Glomerular visceral epithelial cell (primary cell): Measurements from ENCODE around the gene NRROS.

Experiments
- DNase-seq: peaks from one replicate; pipeline ENCODE4 v3.0.0-alpha.2; 2016; ENCODE audit errors: extremely low spot score

The NRROS gene

DNA sequence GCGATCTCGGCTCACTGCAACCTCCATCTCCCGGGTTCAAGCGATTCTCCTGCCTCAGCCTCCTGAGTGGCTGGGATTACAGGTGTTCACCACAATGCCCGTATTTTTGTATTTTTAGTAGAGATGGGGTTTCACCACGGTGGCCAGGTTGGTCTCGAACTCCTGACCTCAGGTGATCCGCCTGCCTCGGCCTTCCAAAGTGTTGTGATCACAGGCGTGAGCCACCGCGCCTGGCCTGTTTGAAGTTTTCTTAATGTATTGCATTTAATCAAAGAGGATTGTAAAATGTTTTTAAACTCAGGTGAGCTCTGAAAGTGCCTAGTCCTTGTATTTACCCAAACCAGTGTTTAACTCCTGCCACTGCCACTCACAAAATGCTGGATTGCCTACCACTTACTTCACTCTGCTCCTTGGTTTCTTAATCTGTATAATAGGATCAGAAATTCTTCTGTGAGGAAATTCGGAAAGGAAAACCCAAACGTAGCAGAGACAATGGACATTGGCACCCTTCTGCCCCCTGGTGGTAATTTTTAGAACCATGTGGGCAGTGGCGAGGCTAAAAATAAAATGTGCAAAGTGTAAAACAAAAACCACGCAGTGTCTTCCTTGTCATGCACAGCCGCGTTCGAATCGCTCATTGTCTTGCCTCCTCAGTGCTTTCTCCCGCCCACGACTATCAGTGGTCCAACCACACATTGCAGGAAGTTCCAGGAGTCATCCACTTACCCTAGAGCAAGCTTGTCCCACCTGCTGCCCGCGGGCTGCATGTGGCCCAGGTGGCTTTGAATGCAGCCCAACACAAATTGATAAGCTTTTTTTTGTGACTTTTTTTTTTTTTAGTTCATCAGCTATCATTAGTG lies 45.3 kb downstream of the NRROS start:
- peak; percentile 64 for DNase-seq

DNA sequence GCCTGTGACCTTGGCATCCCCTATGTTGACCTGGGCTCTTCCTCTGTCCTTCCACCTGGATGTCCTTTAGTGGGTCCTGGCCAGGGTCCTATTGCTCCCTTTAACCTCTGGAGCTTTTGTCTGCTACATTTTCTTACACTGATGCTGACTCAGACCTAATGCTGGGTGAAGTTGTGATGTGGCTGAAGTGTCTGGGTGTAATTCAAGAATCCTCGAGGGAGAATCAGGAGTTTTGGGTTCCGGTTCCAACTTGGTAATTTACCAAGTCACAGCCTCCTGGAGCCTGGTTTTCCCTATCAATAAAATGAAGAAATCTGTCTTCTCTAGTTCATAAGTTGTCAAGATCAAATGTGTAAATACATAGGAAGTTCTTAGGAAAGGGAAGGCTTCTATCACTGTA lies 46.9 kb downstream of the NRROS start:
- no peak for DNase-seq

DNA sequence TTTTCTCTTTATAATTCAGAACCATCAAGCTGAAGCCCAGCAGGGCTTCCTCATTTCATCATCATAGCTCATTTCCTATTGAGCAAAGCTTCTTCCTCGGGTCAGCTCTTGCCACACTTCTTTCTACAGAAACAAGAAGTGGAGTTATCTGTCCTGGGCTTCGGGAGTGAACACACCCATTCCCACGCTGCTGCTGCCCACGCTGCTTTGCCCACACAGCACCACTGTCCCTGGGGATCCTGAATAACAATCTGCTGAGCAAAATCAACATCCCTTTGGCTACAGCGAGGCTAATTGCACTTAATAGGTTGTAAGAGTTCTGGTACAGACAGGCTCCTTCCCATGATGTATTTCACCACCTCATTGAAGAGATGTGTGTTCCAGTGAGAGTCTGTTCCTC lies 48.9 kb downstream of the NRROS start:
- DNase-seq = no peak

DNA sequence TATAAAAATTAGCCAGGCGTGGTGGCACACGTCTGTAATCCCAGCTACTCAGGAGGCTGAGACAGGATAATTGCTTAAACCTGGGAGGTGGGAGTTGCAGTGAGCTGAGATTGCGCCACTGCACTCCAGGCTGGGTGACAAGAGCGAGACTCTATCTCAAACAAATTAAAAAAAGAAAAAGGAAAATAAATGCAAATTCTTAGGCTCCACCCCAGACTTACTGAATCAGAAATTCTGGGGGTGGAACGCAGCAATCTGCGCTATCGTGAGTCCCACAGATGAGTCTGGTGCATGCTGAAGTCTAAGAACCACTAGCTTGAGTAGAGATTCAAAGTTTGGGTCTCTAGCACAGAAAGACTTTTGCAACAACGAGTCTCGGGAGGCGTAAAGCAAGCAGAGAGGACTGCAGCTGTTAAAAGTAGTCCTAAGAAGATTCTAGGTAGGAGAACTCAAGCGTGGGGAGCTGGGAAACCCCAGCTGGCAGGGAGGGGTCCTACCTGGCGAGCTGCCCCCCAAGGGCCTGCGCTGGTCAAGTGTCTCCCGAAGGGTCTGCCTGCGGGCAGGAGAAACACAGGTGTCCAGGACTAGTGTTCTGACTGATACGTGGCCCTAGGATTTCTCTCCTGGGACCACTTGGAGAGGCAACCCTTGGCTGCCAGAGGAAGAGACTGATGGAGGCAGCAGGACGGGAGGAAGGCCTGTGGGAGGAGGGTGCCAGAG lies 50.6 kb downstream of the NRROS start:
- DNase-seq = no peak

DNA sequence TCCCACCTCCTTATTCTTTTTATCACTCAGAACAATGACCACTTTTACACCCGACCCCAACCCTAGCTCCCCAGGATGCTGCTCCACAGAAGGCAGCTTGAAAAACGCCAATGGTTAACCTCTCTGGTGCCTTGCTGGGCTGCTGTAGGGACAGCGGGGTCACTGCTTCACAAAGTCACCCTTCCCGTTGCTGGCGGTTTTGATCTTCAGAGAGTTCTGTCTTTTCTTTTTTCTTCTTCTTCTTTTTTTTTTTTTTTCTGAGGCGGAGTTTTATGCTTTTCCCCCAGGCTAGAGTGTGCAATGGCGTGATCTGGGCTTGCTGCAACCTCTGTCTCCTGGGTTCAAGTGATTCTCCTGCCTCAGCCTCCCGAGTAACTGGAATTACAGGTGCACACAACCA lies 51.9 kb downstream of the NRROS start:
- DNase-seq = no peak

DNA sequence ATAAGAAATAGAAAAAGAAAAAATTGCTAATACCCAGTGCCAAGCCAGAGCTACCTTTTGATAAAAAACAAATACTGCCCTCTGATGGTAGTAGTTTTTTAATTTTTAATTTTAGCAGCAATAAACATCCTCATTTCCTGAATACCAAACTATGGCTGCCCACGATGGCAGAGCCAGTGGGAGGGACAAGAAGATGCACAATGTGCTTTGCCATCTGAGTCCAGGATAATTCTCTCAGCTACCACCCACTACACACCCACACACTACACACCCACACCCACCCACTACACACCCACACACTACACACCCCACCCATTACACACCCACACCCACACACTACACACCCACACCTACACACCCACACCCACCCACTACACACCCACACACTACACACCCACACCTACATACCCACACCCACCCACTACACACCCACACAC lies 54.7 kb downstream of the NRROS start:
- DNase-seq = no peak

DNA sequence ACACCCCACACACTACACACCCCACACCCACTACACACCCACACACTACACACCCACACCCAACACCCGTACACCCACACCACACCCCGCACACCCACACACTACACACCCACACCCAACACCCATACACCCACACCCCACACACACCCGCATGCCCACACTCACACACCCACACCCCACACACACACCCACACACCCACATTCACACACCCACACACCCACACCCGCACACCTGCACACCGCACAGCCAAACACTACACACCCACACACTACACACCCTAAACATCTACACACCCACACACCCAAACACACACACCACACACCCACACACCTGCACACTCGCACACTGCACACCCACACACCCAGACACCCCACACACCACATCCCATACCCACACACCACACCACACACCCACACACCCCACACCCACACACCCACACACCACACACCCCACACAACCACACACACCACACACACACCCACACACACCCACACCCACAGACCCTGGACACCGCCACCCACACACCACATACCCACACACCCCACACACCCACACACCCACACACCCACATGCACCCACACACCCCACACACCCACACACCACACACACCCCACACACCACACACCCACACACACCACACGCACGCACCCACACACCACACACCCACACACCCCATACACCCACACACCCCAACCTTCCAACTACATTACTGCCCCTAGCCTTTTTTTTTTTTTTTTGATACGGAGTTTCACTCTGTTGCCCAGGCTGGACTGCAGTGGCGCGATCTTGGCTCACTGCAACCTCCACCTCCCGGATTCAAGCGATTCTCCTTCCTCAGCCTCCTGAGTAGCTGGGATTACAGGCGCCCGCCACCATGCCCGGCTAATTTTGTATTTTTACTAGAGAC lies 55.7 kb downstream of the NRROS start:
- no peak for DNase-seq

DNA sequence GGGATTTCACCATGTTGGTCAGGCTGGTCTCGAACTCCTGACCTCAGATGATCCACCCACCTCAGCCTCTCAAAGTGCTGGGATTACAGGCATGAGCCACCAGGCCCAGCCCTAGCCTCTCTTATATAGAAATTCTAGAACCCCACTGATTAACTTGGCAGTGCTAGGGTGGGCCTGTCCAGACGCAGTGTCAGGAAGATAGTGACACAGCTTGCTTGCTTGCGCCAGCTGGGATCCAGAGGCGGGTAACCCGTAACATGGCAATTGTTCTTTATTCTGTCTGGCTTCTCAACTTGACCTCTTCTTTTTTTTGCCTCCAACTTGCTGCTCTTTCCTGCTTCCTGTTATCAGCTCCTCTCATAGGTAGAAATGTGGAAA lies 56.3 kb downstream of the NRROS start:
- no peak for DNase-seq

DNA sequence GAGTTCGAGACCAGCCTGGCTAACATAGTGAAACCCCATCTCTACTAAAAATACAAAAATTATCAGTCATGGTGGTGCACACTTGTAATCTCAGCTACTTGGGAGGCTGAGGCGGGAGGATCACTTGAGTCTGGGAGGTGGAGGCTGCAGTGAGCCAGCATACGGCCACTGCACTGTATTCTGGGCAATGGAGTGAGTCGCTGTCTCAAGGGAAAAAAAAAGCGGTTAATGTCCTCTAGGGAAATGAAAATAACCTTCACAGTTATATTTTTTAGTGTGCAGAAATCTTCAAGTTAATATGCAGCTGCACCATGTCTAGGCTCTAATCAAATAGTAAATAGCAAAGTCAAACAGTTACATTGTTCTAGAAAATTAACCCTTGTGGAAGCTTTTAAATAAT lies 57.8 kb downstream of the NRROS start:
- no peak for DNase-seq

DNA sequence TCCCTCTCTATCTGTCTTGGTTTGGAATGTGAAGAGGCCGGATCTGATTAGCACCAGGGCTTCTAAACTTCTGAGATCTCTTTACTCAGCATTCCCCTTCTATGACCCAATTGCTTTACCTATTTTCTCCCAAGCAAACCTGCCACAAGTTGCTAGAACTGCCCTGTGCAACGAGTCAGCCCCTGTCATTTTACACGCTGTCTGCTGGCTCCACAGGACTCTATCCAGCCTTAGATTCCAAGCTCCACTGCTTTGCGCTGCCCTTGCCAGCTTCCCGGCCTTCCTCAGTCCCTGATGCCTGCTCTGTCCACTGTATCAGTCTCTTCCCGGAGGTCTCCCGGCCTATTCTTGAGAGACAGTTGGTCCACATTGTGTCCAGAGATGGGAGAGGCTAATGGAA lies 60.3 kb downstream of the NRROS start:
- DNase-seq = no peak

DNA sequence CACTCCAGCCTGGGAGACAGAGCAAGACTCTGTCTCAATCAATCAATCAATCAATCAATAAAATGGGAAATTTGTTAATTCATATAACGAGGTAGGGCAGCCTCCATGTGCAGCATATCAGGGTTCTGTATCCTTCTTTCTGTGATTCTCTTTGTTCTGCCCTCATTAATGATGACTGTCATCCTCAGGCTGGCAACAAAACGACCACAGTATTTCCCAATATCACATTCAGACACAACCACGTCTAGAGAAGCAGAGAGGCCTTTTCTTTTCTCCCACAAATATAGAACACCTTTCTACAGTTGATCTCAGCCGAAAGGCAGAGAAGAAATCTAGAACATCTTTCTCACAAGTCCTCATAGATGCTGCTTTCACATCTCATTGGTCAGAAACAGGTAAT lies 61.3 kb downstream of the NRROS start:
- no peak for DNase-seq

DNA sequence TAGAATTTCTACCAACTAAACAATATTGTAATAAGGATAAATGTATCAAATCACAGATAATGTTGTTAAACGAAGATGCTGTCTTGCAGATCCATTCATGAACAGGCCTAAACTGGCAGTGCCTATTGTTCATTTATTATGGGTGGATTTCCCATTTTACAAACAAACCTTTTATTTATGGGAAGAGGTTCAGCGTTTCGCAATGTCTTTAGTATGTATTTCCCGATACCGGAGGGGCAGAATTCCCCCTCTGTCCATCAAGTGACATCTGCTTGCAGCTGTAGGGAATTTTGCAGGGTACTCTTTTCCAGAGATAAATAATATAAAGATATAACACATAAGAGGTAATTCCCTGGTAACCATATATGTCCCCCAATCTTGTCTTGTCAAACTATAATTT lies 66.8 kb downstream of the NRROS start:
- DNase-seq = no peak

DNA sequence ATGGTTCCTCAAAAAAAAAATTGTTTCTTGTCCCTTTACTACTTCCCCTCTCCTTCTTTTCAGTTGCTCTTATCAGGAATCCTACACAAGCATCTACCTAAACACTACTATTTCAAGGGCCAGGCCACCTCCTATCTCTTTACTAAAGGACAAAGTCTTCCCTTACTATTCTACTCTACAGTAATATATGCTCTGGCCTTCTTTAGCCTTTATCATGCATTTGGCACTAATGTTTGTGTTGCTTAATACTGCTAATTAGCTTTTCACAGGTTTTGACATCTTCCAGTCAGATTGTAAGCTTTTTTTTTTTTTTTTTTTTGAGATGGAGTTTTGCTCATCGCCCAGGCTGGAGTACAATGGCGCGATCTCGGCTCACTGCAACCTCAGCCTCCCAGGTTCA lies 67.2 kb downstream of the NRROS start:
- no peak for DNase-seq

DNA sequence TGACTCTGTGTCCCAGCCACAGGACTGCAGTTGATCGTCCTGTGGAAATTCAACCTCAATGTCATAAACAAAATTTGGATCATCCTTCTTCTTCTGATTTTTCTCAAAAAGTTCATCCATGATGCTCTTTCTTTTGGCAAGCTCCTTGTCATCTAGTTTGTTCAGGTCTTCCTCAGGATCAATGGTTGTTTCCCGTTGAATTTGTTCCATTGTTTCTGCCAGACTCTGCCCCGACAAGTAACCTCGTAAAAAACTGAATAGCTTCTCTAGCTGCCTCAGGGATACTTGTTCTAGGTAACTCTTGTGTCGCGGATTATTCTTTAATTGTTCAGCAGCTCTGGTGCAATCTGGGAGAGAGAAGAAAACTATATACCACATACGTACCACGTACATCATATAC lies 68.1 kb downstream of the NRROS start:
- DNase-seq = no peak

DNA sequence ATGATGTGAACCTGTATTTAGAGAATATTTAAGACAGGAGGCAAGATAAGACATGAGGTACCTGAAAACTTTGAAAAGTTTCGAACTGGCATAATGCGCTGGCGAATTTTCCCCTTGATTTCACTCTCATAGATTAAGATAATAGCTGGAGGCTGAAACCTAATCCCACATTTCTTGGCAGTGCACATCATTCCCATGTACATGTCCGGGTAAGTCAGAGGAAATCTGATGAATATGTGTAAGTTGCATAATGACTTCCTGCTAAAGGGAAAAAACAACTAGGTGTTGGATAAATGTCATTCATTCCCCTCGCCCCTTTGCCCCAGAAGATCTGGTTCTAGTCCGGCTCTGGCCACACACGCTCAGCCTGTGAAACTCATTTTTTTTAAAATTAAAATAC lies 69.0 kb downstream of the NRROS start:
- no peak for DNase-seq
